PFSK-1 (cell line): ENCODE data around the gene RANBP3.

Experiments
- FOXP2 ChIP-seq: optimal IDR thresholded peaks from 2 replicates; pipeline ENCODE3; 2011; ENCODE audit warnings: borderline replicate concordance, control low read depth, inconsistent platforms; ENCODE audit not compliant: insufficient read depth; ENCODE audit errors: extremely low read length, extremely low read depth
- POLR2AphosphoS5 ChIP-seq: IDR thresholded peaks from 2 replicates; pipeline ENCODE4 v1.6.1; 2012; ENCODE audit warnings: low read depth, mild to moderate bottlenecking, control low read depth, low read length, moderate library complexity
- SIN3A ChIP-seq: IDR thresholded peaks from 2 replicates; pipeline ENCODE4 v1.6.1; 2012; ENCODE audit warnings: mild to moderate bottlenecking, low read length, moderate library complexity, borderline replicate concordance; ENCODE audit not compliant: insufficient read depth
- TAF1 ChIP-seq: IDR thresholded peaks from 2 replicates; pipeline ENCODE4 v1.6.1; 2012; ENCODE audit warnings: low read length, control low read depth, borderline replicate concordance; ENCODE audit not compliant: insufficient read depth
- TF ChIP-seq, protein P1 (sequence below), 2 experiments: IDR thresholded peaks; 2 replicates each; pipeline versions ENCODE4 v1.6.1 to v1.8.0; 2011 to 2012; ENCODE audit warnings: low read depth in 2 of 2, low read length in 2 of 2, control low read depth in 1 of 2, inconsistent platforms in 1 of 2, mild to moderate bottlenecking in 1 of 2, moderate library complexity in 1 of 2; ENCODE audit not compliant: insufficient read depth in 1 of 2

RANBP3 gene

DNA sequence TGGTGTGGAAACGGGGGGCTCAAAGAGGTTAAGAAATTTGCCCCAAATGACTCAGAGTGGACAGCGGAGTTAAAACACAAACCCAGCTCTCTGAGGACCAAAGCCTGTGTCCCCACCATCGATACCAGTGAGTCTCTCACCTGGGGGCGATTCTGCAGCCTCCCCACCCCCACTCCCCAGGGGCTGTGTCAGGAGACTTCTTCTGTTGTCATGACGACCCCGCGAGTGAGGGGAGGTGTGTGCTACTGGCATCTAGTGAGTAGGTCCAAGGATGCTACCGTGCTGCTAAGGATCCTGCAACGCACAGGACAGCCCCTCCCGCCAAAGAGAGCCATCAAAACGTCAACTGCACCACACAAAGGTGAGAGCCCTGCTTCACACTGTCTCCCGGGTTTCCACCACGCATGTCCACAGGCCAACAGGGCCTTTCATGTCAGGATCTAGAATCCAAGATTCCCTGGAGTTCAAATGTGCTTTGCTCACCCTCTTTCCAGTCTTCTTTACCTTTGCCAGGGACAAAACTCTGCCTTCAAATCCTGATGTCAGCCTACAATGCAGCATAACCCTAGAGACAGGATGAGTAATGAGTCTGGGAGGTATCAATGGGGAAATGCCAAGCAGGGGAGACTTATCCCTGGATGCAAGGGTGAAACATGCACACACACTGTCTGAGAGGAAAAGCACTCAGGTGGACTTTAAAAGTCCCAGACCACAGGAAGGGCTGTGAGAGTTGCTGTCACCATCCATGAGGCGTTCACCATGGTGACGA, 3.9 kb downstream of the RANBP3 start:
- TF ChIP-seq SIN3A (no peak), POLR2AphosphoS5 (no peak), FOXP2 (no peak), TAF1 (no peak)
- TF ChIP-seq, protein P1, sequence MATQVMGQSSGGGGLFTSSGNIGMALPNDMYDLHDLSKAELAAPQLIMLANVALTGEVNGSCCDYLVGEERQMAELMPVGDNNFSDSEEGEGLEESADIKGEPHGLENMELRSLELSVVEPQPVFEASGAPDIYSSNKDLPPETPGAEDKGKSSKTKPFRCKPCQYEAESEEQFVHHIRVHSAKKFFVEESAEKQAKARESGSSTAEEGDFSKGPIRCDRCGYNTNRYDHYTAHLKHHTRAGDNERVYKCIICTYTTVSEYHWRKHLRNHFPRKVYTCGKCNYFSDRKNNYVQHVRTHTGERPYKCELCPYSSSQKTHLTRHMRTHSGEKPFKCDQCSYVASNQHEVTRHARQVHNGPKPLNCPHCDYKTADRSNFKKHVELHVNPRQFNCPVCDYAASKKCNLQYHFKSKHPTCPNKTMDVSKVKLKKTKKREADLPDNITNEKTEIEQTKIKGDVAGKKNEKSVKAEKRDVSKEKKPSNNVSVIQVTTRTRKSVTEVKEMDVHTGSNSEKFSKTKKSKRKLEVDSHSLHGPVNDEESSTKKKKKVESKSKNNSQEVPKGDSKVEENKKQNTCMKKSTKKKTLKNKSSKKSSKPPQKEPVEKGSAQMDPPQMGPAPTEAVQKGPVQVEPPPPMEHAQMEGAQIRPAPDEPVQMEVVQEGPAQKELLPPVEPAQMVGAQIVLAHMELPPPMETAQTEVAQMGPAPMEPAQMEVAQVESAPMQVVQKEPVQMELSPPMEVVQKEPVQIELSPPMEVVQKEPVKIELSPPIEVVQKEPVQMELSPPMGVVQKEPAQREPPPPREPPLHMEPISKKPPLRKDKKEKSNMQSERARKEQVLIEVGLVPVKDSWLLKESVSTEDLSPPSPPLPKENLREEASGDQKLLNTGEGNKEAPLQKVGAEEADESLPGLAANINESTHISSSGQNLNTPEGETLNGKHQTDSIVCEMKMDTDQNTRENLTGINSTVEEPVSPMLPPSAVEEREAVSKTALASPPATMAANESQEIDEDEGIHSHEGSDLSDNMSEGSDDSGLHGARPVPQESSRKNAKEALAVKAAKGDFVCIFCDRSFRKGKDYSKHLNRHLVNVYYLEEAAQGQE (IDR thresholded peaks at IDR 0.05; ENCODE audit: insufficient read depth in 1 of 2, low read depth in 2 of 2, low read length in 2 of 2) = no peak

DNA sequence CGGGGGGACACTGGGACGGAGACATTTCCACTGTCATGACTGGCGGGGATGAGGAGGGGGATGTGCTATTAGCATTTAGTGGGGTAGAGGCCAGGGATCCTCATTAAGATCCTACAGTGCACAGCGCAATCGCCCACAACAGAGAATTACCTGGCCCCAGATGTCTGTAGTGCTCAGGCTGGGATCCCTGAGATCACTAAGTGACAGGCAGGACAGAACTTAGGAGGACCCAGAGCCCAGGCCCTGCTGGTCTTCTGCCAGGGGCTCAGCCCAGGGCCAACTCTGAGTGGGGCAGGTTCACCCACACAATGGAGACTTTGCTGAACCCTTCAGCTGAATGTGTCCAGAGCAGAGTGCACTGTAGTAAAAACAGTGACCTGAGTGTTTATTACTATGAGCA, 4.6 kb downstream of the RANBP3 start:
- TF ChIP-seq TAF1 (no peak), SIN3A (no peak), POLR2AphosphoS5 (no peak)
- TF ChIP-seq, protein P1 (IDR thresholded peaks at IDR 0.05; ENCODE audit: insufficient read depth in 1 of 2, low read depth in 2 of 2, low read length in 2 of 2) = no peak

GRCh38 chr19:5972355-5972731, 5.6 kb downstream of the RANBP3 start:
- no peak for TF ChIP-seq SIN3A
- TF ChIP-seq, protein P1 (IDR thresholded peaks at IDR 0.05; ENCODE audit: insufficient read depth in 1 of 2, low read depth in 2 of 2, low read length in 2 of 2) = peak; percentile 76 to 90

DNA sequence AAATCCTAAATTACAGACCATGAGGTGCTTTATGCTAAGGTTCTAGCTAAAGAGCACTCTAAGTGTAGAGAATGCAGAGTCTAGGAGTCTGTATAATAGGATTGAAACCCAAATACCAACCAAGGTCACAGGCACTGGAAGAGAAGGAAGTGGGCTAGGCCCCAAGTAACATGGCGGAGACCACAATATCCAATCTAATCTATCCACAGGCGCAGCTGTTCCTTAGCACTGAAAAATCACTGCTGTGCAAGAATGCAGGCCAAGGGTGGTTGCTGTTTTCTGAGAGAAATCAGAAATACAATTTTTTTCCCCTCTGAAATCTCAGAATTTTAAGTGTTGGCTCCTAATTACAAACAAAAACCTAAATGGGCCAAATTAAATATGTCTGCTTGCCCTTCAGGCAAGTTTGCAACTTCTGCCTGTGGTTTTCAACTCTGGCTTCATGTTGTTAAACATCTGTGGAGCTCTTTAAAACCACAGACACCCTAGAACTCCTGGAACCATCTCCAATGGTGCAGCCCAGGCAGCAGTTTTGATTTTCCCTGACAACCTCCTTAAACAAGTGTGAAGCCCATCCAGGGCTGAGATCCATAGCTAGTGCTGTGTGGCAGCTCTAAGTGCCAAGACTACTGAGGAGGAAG, 6.1 kb downstream of the RANBP3 start:
- TF ChIP-seq TAF1 (no peak), POLR2AphosphoS5 (no peak), SIN3A (no peak), FOXP2 (no peak)
- TF ChIP-seq, protein P1 (IDR thresholded peaks at IDR 0.05; ENCODE audit: insufficient read depth in 1 of 2, low read depth in 2 of 2, low read length in 2 of 2) = no peak
